HK-2 (cell line): ENCODE measurements around the gene WDFY2.

ENCODE experiments used
- DNase-seq: peaks from one replicate; pipeline ENCODE4 v3.0.0-alpha.2; 2018; ENCODE audit not compliant: unreplicated experiment

WDFY2 gene

GRCh38 chr13:51797664-51798488 is 213.6 kb downstream of the WDFY2 start:
- peak; percentile 51 for DNase-seq

GRCh38 chr13:51799261-51799660 is 215.0 kb downstream of the WDFY2 start:
- no peak for DNase-seq

- DNase-seq, result no peak
These were observed 216.2 kb downstream of the WDFY2 start for GRCh38 chr13:51800486-51800885.

- DNase-seq, result no peak
These were observed 217.4 kb downstream of the WDFY2 start for GRCh38 chr13:51801631-51802099.

- no peak for DNase-seq
These were observed 218.6 kb downstream of the WDFY2 start for GRCh38 chr13:51802631-51803418.

GRCh38 chr13:51803422-51804294 is 219.4 kb downstream of the WDFY2 start, which contains the start of gene DHRS12:
Gene DHRS12, minus strand, starts transcription at chr13:51804163. Its CDS starts 4,504 bp downstream, at chr13:51799659.
- DNase-seq, result peak; percentile 74

GRCh38 chr13:51804295-51805172 is 220.3 kb downstream of the WDFY2 start:
- no peak for DNase-seq

GRCh38 chr13:51805313-51805712 is 221.1 kb downstream of the WDFY2 start:
- DNase-seq, result no peak

- no peak for DNase-seq
These were observed 221.7 kb downstream of the WDFY2 start for GRCh38 chr13:51805925-51806324.

- DNase-seq, result no peak
These were observed 222.3 kb downstream of the WDFY2 start for GRCh38 chr13:51806566-51806965.

- DNase-seq, result no peak
These were observed 222.8 kb downstream of the WDFY2 start for GRCh38 chr13:51807041-51807440.

- no peak for DNase-seq
These were observed 224.5 kb downstream of the WDFY2 start for GRCh38 chr13:51808811-51809210.

GRCh38 chr13:51811046-51811445 is 226.8 kb downstream of the WDFY2 start:
- no peak for DNase-seq

GRCh38 chr13:51811920-51812451 is 227.7 kb downstream of the WDFY2 start:
- DNase-seq, result peak; percentile 30

GRCh38 chr13:51814071-51814470 is 229.8 kb downstream of the WDFY2 start:
- DNase-seq, result no peak

GRCh38 chr13:51814825-51815650 is 230.8 kb downstream of the WDFY2 start:
- peak; percentile 49 for DNase-seq

GRCh38 chr13:51815848-51816247 is 231.6 kb downstream of the WDFY2 start:
- no peak for DNase-seq

- DNase-seq, result no peak
These were observed 232.5 kb downstream of the WDFY2 start for GRCh38 chr13:51816604-51817249.
